ENCODE results near the gene ZNF689. TPM values are rescaled to one million over a fixed set of nuclear protein-coding genes. Genes with fewer than 3 reads are reported as not detected.

Gene ZNF689
- total and polyA plus RNA-seq, 8 donors: 2.9 to 6.1 (median 4.8) TPM

DNA sequence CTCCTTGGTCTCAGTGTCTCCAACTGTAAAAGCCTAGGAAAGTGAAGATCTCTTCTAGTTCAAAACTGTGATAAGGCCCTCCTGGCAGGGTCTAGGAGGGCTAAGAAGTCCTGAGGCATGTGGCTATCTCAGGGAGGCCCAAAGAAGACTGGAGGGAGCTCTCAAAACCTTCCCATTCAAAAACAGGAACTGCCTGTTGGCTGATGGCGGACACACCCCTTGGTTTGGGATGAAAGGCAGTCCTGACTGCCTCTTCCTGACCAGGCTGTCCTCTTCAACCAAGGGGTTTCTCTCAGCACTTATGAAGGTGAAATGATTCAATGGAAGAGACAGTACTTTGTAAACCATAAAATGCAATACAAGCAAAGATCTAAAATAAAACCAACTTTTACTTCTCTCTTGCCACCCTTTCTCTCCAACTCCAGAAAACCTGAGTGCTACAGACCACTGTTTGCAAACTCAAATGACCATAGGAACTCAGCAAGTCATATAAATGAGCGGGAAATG is 56.7 kb downstream of the ZNF689 start:
- Histone ChIP-seq H3K4me1 (peaks cover 0 to 6% (median 0%) of the 10 kb centered on the region in 3 donors), H3K9me3 (no peaks in the 10 kb centered on the region), H3K27ac (no peak overlapping the region), H3K36me3 (peaks cover 0 to 16% (median 7%) of the 10 kb centered on the region in 3 donors), H3K4me3 (no peak overlapping the region), H3K27me3 (no peaks in the 10 kb centered on the region)
- DNase-seq (no peak), FAIRE-seq (no peak), ATAC-seq (no peak)
- TF ChIP-seq, protein P1, sequence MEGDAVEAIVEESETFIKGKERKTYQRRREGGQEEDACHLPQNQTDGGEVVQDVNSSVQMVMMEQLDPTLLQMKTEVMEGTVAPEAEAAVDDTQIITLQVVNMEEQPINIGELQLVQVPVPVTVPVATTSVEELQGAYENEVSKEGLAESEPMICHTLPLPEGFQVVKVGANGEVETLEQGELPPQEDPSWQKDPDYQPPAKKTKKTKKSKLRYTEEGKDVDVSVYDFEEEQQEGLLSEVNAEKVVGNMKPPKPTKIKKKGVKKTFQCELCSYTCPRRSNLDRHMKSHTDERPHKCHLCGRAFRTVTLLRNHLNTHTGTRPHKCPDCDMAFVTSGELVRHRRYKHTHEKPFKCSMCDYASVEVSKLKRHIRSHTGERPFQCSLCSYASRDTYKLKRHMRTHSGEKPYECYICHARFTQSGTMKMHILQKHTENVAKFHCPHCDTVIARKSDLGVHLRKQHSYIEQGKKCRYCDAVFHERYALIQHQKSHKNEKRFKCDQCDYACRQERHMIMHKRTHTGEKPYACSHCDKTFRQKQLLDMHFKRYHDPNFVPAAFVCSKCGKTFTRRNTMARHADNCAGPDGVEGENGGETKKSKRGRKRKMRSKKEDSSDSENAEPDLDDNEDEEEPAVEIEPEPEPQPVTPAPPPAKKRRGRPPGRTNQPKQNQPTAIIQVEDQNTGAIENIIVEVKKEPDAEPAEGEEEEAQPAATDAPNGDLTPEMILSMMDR (IDR thresholded peaks at IDR 0.05): no peak
- 94 to 100% methylated on average over 2 of the region's 2 CpGs for WGBS, 2 donors
- intact Hi-C loops (cut with DNase I): no loop called here

DNA sequence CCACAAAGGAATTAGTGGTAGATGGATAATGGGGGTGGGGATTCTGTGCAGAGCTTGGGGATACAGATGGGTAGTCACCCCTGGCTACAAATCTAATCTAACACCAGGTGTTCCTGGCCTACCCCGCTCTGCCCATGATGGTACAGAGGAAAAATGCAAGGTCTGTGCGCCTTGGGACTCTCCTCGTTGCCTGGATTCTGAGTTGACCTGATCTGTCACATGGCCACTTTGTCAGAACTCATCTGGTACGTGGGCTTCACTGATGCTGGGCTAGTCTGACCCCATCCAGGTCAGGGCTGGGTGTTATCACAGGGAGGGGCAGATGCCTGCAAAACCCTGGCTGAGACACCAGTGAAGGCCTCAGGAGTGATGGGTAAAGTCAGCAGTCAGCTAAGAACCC is 57.2 kb downstream of the ZNF689 start:
- DNase-seq: no peak
- ATAC-seq: no peak
- intact Hi-C loops (cut with DNase I): no loop called here
- Histone ChIP-seq H3K4me1 (peaks cover 0 to 6% (median 0%) of the 10 kb centered on the region in 3 donors), H3K36me3 (peaks cover 0 to 16% (median 7%) of the 10 kb centered on the region in 3 donors), H3K4me3 (no peak overlapping the region), H3K27me3 (no peaks in the 10 kb centered on the region), H3K27ac (no peak overlapping the region), H3K9me3 (no peaks in the 10 kb centered on the region)
- no peak for FAIRE-seq
- WGBS, 2 donors: 89% methylated on average over 4 of the region's 4 CpGs
- TF ChIP-seq, protein P1 (IDR thresholded peaks at IDR 0.05): no peak

Other genes starting within 250 kb of the ZNF689 start
- gene TBC1D10B, start 239.9 kb downstream of the ZNF689 start, total RNA-seq: 10 to 100 TPM; 14.5 to 23.3 (median 15.2) TPM
- gene TBC1D10B, start 239.9 kb downstream of the ZNF689 start, polyA plus RNA-seq: 10 to 100 TPM; 26.9 to 28.2 TPM
- gene MYL11, start 235.6 kb downstream of the ZNF689 start, total RNA-seq: under 1 TPM in 3 of 6 donors, not detected in 3; 0.24 to 0.84 (median 0.38) TPM
- gene MYL11, start 235.6 kb downstream of the ZNF689 start, polyA plus RNA-seq: under 1 TPM; 0.30 to 0.31 TPM
- 1 to 10 TPM in 5 of 6 donors, under 1 TPM in 1; 0.63 to 1.8 (median 1.2) TPM for gene SEPTIN1, start 227.8 kb downstream of the ZNF689 start, total RNA-seq
- gene SEPTIN1, start 227.8 kb downstream of the ZNF689 start, polyA plus RNA-seq: 1 to 10 TPM; 2.1 to 3.3 TPM
- 1 to 10 TPM; 4.0 to 6.5 (median 4.6) TPM for gene ZNF48, start 215.0 kb downstream of the ZNF689 start, total RNA-seq
- gene ZNF48, start 215.0 kb downstream of the ZNF689 start, polyA plus RNA-seq: 1 to 10 TPM; 3.1 to 5.0 TPM
- 1 to 10 TPM; 1.5 to 5.0 (median 3.1) TPM for gene ZNF771, start 202.8 kb downstream of the ZNF689 start, total RNA-seq
- 1 to 10 TPM; 3.0 to 3.8 TPM for gene ZNF771, start 202.8 kb downstream of the ZNF689 start, polyA plus RNA-seq
- 10 to 100 TPM; 12.2 to 20.7 (median 16.6) TPM for gene DCTPP1, start 180.4 kb downstream of the ZNF689 start, total RNA-seq
- gene DCTPP1, start 180.4 kb downstream of the ZNF689 start, polyA plus RNA-seq: 10 to 100 TPM; 12.2 to 16.9 TPM
- gene SEPHS2, start 164.5 kb downstream of the ZNF689 start, total RNA-seq: 10 to 100 TPM; 17.5 to 35.4 (median 25.4) TPM
- gene SEPHS2, start 164.5 kb downstream of the ZNF689 start, polyA plus RNA-seq: 10 to 100 TPM; 14.8 to 30.3 TPM
- gene ITGAL, start 137.6 kb downstream of the ZNF689 start, total RNA-seq: 1 to 10 TPM; 1.1 to 9.1 (median 3.1) TPM
- gene ITGAL, start 137.6 kb downstream of the ZNF689 start, polyA plus RNA-seq: 1 to 10 TPM in 1 of 2 donors, under 1 TPM in 1; 0.54 to 1.0 TPM
- gene ZNF768, start 83.8 kb downstream of the ZNF689 start, total RNA-seq: 10 to 100 TPM; 11.7 to 21.3 (median 13.5) TPM
- 10 to 100 TPM; 26.7 to 31.4 TPM for gene ZNF768, start 83.8 kb downstream of the ZNF689 start, polyA plus RNA-seq
- 1 to 10 TPM; 2.7 to 6.0 (median 4.5) TPM for gene ZNF747, start 75.5 kb downstream of the ZNF689 start, total RNA-seq
- gene ZNF747, start 75.5 kb downstream of the ZNF689 start, polyA plus RNA-seq: 1 to 10 TPM; 5.5 to 6.9 TPM
- 1 to 10 TPM; 3.1 to 5.6 (median 4.0) TPM for gene ZNF764, start 52.0 kb downstream of the ZNF689 start, total RNA-seq
- gene ZNF764, start 52.0 kb downstream of the ZNF689 start, polyA plus RNA-seq: 1 to 10 TPM; 4.8 to 5.4 TPM
- gene ZNF688, start 38.7 kb downstream of the ZNF689 start, total RNA-seq: 10 to 100 TPM in 2 of 6 donors, 1 to 10 TPM in 4; 7.6 to 11.3 (median 9.6) TPM
- gene ZNF688, start 38.7 kb downstream of the ZNF689 start, polyA plus RNA-seq: 10 to 100 TPM; 24.3 to 26.4 TPM
- gene ZNF785, start 24.7 kb downstream of the ZNF689 start, total RNA-seq: 10 to 100 TPM in 1 of 6 donors, 1 to 10 TPM in 5; 7.1 to 12.1 (median 8.1) TPM
- 1 to 10 TPM; 6.3 to 8.4 TPM for gene ZNF785, start 24.7 kb downstream of the ZNF689 start, polyA plus RNA-seq
- gene PRR14, start 40.6 kb upstream of the ZNF689 start, total RNA-seq: 10 to 100 TPM; 23.5 to 44.8 (median 26.8) TPM
- gene PRR14, start 40.6 kb upstream of the ZNF689 start, polyA plus RNA-seq: 100 to 1,000 TPM; 120 to 164 TPM
- 10 to 100 TPM; 16.1 to 40.4 (median 21.9) TPM for gene FBRS, start 48.0 kb upstream of the ZNF689 start, total RNA-seq
- 10 to 100 TPM; 47.0 to 60.0 TPM for gene FBRS, start 48.0 kb upstream of the ZNF689 start, polyA plus RNA-seq
- 10 to 100 TPM; 21.3 to 39.6 (median 27.4) TPM for gene SRCAP, start 88.8 kb upstream of the ZNF689 start, total RNA-seq
- gene SRCAP, start 88.8 kb upstream of the ZNF689 start, polyA plus RNA-seq: 10 to 100 TPM in 1 of 2 donors, 1 to 10 TPM in 1; 7.5 to 34.0 TPM
- gene PHKG2, start 138.0 kb upstream of the ZNF689 start, total RNA-seq: 10 to 100 TPM in 3 of 6 donors, 1 to 10 TPM in 3; 7.9 to 15.7 (median 9.5) TPM
- gene PHKG2, start 138.0 kb upstream of the ZNF689 start, polyA plus RNA-seq: 10 to 100 TPM; 42.1 to 42.3 TPM
- 1 to 10 TPM; 1.7 to 5.7 (median 3.0) TPM for gene CFAP119, start 151.7 kb upstream of the ZNF689 start, total RNA-seq
- gene CFAP119, start 151.7 kb upstream of the ZNF689 start, polyA plus RNA-seq: 10 to 100 TPM; 21.4 to 32.1 TPM
- 10 to 100 TPM; 37.7 to 66.6 (median 40.6) TPM for gene RNF40, start 151.9 kb upstream of the ZNF689 start, total RNA-seq
- 10 to 100 TPM; 65.3 to 68.4 TPM for gene RNF40, start 151.9 kb upstream of the ZNF689 start, polyA plus RNA-seq
- gene ZNF629, start 176.8 kb upstream of the ZNF689 start, total RNA-seq: 1 to 10 TPM; 4.5 to 8.6 (median 6.2) TPM
- 1 to 10 TPM; 5.8 to 6.3 TPM for gene ZNF629, start 176.8 kb upstream of the ZNF689 start, polyA plus RNA-seq